Measurements from ENCODE around the gene SCEL. TPM values are rescaled to one million over a fixed set of nuclear protein-coding genes. Genes with fewer than 3 reads are reported as not detected.

The SCEL gene
- total RNA-seq, 2 experiments from 2014 or later = not detected

DNA sequence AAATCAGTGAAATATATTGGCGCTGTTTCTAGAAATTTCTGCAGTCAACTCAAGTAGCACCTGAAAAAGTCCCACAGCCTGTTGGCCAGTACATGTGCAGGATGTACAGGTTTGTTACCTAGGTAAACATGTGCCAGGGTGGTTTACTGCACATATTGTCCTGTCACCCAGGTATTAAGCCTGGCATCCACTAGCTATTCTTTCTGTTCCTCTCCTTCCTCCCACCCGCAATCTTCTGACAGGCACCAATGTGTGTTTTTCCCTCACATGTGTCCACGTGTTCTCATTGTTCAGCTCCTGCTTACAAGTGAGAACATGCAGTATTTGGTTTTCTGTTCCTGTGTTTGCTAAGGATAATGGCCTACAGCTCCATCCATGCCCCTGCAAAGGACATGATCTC is 13.1 kb upstream of the SCEL start:
- intact Hi-C loops (cut with micrococcal nuclease; ENCODE audit: unreplicated experiment) = no loop called here
- BruUV-seq (replicated peaks) = no TSS peak
- H3K9me2 ChIP-seq (ENCODE audit: insufficient read depth, low read length) = no peaks in the 10 kb centered on the region
- H3K4me2 ChIP-seq (ENCODE audit: low read length) = no peak overlapping the region
- ChIA-PET CTCF (ENCODE audit: unreplicated experiment) (interaction anchor here (0.6 kb wide), 1 partner anchor 33 kb away, joined by 3 read pairs; no protein-coding TSS in a partner anchor), POLR2A (no interaction called here)
- H3K79me2 ChIP-seq (ENCODE audit: insufficient read depth, low read depth, low read length) = no peaks in the 10 kb centered on the region
- H4K20me1 ChIP-seq (ENCODE audit: insufficient read depth, low read length) = no peaks in the 10 kb centered on the region
- no peak overlapping the region for H2AFZ ChIP-seq (ENCODE audit: low read length)
- no peak overlapping the region for H3K4me3 ChIP-seq (ENCODE audit: low read depth, low read length, poor library complexity, severe bottlenecking)
- no peaks in the 10 kb centered on the region for H3K9me3 ChIP-seq (ENCODE audit: low read length)
- TF ChIP-seq, protein P1, sequence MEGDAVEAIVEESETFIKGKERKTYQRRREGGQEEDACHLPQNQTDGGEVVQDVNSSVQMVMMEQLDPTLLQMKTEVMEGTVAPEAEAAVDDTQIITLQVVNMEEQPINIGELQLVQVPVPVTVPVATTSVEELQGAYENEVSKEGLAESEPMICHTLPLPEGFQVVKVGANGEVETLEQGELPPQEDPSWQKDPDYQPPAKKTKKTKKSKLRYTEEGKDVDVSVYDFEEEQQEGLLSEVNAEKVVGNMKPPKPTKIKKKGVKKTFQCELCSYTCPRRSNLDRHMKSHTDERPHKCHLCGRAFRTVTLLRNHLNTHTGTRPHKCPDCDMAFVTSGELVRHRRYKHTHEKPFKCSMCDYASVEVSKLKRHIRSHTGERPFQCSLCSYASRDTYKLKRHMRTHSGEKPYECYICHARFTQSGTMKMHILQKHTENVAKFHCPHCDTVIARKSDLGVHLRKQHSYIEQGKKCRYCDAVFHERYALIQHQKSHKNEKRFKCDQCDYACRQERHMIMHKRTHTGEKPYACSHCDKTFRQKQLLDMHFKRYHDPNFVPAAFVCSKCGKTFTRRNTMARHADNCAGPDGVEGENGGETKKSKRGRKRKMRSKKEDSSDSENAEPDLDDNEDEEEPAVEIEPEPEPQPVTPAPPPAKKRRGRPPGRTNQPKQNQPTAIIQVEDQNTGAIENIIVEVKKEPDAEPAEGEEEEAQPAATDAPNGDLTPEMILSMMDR (conservative IDR thresholded peaks at IDR 0.05; ENCODE audit: low read length) = no peak
- no peaks in the 10 kb centered on the region for H3K4me1 ChIP-seq (ENCODE audit: insufficient read depth, low read length, poor library complexity, severe bottlenecking)
- DNase-seq (ENCODE audit: low spot score) = no peak
- no peaks in the 10 kb centered on the region for H3K36me3 ChIP-seq (ENCODE audit: insufficient read depth, low read length)
- no peak overlapping the region for H3K27ac ChIP-seq (ENCODE audit: low read depth, low read length, poor library complexity, severe bottlenecking)

GRCh38 chr13:77523386-77523785 is 12.1 kb upstream of the SCEL start:
- ChIA-PET POLR2A (no interaction called here), CTCF (ENCODE audit: unreplicated experiment) (no interaction called here)
- Histone ChIP-seq H3K27ac (ENCODE audit: low read depth, low read length, poor library complexity, severe bottlenecking) (no peak overlapping the region), H3K4me2 (ENCODE audit: low read length) (no peak overlapping the region), H3K36me3 (ENCODE audit: insufficient read depth, low read length) (no peaks in the 10 kb centered on the region), H3K9me2 (ENCODE audit: insufficient read depth, low read length) (no peaks in the 10 kb centered on the region), H3K79me2 (ENCODE audit: insufficient read depth, low read depth, low read length) (no peaks in the 10 kb centered on the region), H3K4me3 (ENCODE audit: low read depth, low read length, poor library complexity, severe bottlenecking) (no peak overlapping the region), H3K4me1 (ENCODE audit: insufficient read depth, low read length, poor library complexity, severe bottlenecking) (no peaks in the 10 kb centered on the region), H2AFZ (ENCODE audit: low read length) (no peak overlapping the region), H3K9me3 (ENCODE audit: low read length) (no peaks in the 10 kb centered on the region), H4K20me1 (ENCODE audit: insufficient read depth, low read length) (no peaks in the 10 kb centered on the region)
- TF ChIP-seq, protein P1 (conservative IDR thresholded peaks at IDR 0.05; ENCODE audit: low read length) = no peak
- no peak for TF ChIP-seq EZH2phosphoT487 (IDR thresholded peaks at IDR 0.05; ENCODE audit: borderline replicate concordance, low read depth, low read length)
- no peak for DNase-seq (ENCODE audit: low spot score)
- BruUV-seq (replicated peaks) = no TSS peak
- intact Hi-C loops (cut with micrococcal nuclease; ENCODE audit: unreplicated experiment) = no loop called here

GRCh38 chr13:77523834-77524728 is 11.4 kb upstream of the SCEL start:
- Histone ChIP-seq H3K9me2 (ENCODE audit: insufficient read depth, low read length) (no peaks in the 10 kb centered on the region), H4K20me1 (ENCODE audit: insufficient read depth, low read length) (no peaks in the 10 kb centered on the region), H3K9me3 (ENCODE audit: low read length) (no peaks in the 10 kb centered on the region), H3K79me2 (ENCODE audit: insufficient read depth, low read depth, low read length) (no peaks in the 10 kb centered on the region), H2AFZ (ENCODE audit: low read length) (no peak overlapping the region), H3K4me2 (ENCODE audit: low read length) (no peak overlapping the region), H3K4me3 (ENCODE audit: low read depth, low read length, poor library complexity, severe bottlenecking) (no peak overlapping the region), H3K36me3 (ENCODE audit: insufficient read depth, low read length) (no peaks in the 10 kb centered on the region), H3K27ac (ENCODE audit: low read depth, low read length, poor library complexity, severe bottlenecking) (no peak overlapping the region), H3K4me1 (ENCODE audit: insufficient read depth, low read length, poor library complexity, severe bottlenecking) (no peaks in the 10 kb centered on the region)
- DNase-seq (ENCODE audit: low spot score) = no peak
- POLR2A ChIA-PET = interaction anchor here (0.5 kb wide), 1 partner anchor 35 kb away, joined by 3 read pairs; no protein-coding TSS in a partner anchor
- CTCF ChIA-PET (ENCODE audit: unreplicated experiment) = no interaction called here
- TF ChIP-seq, protein P1 (conservative IDR thresholded peaks at IDR 0.05; ENCODE audit: low read length) = no peak
- no peak for TF ChIP-seq EZH2phosphoT487 (IDR thresholded peaks at IDR 0.05; ENCODE audit: borderline replicate concordance, low read depth, low read length)
- BruUV-seq (replicated peaks) = no TSS peak
- intact Hi-C loops (cut with micrococcal nuclease; ENCODE audit: unreplicated experiment) = no loop called here
